ENCODE measurements around the gene SPRR2A.
"Not testable (repeated sequence)": the region's sequence is repeated elsewhere in the genome, so short reads cannot be mapped to it uniquely, and the experiment has no call there.

The SPRR2A gene

GRCh38 chr1:153081736-153082135 is 24.4 kb upstream of the SPRR2A start:
- in situ Hi-C loops (cut with MboI; ENCODE audit: low pct_unique_long_range_greater_than_20kb, low sequenced_read_pairs, unreplicated experiment): no loop called here
- no peak for TF ChIP-seq CTCF (IDR thresholded peaks at IDR 0.05; ENCODE audit: extremely low read depth, insufficient read depth, missing control alignments)
- no peak for DNase-seq (ENCODE audit: low spot score)

GRCh38 chr1:153072806-153073726 is 15.8 kb upstream of the SPRR2A start:
- TF ChIP-seq CTCF (IDR thresholded peaks at IDR 0.05; ENCODE audit: extremely low read depth, insufficient read depth, missing control alignments): no peak
- in situ Hi-C loops (cut with MboI; ENCODE audit: low pct_unique_long_range_greater_than_20kb, low sequenced_read_pairs, unreplicated experiment): no loop called here
- DNase-seq (ENCODE audit: low spot score): no peak

- DNase-seq (ENCODE audit: low spot score): no peak
- in situ Hi-C loops (cut with MboI; ENCODE audit: low pct_unique_long_range_greater_than_20kb, low sequenced_read_pairs, unreplicated experiment): no loop called here
- TF ChIP-seq CTCF (IDR thresholded peaks at IDR 0.05; ENCODE audit: extremely low read depth, insufficient read depth, missing control alignments): no peak
These were observed 14.2 kb upstream of the SPRR2A start, which contains the start of gene SPRR2B for GRCh38 chr1:153071511-153071910. Gene SPRR2B, minus strand, starts transcription at chr1:153071611. Its CDS starts 772 bp downstream, at chr1:153070839.

GRCh38 chr1:153070243-153070642 is 12.9 kb upstream of the SPRR2A start:
- TF ChIP-seq CTCF (IDR thresholded peaks at IDR 0.05; ENCODE audit: extremely low read depth, insufficient read depth, missing control alignments): no peak
- in situ Hi-C loops (cut with MboI; ENCODE audit: low pct_unique_long_range_greater_than_20kb, low sequenced_read_pairs, unreplicated experiment): no loop called here
- no peak for DNase-seq (ENCODE audit: low spot score)

GRCh38 chr1:153058826-153059784 is 1.8 kb upstream of the SPRR2A start:
- in situ Hi-C loops (cut with MboI; ENCODE audit: low pct_unique_long_range_greater_than_20kb, low sequenced_read_pairs, unreplicated experiment): no loop called here
- no peak for DNase-seq (ENCODE audit: low spot score)
- TF ChIP-seq CTCF (IDR thresholded peaks at IDR 0.05; ENCODE audit: extremely low read depth, insufficient read depth, missing control alignments): no peak

- no peak for TF ChIP-seq CTCF (IDR thresholded peaks at IDR 0.05; ENCODE audit: extremely low read depth, insufficient read depth, missing control alignments)
- in situ Hi-C loops (cut with MboI; ENCODE audit: low pct_unique_long_range_greater_than_20kb, low sequenced_read_pairs, unreplicated experiment): no loop called here
- DNase-seq (ENCODE audit: low spot score): no peak
These were observed 842 bp upstream of the SPRR2A start for GRCh38 chr1:153058154-153058553.

GRCh38 chr1:153056111-153056510 is 1.2 kb downstream of the SPRR2A start:
- DNase-seq (ENCODE audit: low spot score); in situ Hi-C loops (cut with MboI; ENCODE audit: low pct_unique_long_range_greater_than_20kb, low sequenced_read_pairs, unreplicated experiment): not testable (repeated sequence)

Measured in GM13977 (cell line).